IPS-18a (cell line): ENCODE data around the gene AKAP14.

Experiments
- H3K27ac ChIP-seq: one replicate; pipeline ENCODE4 v1.5.1; 2013; ENCODE audit warnings: low read length
- H3K27me3 ChIP-seq: one replicate; pipeline ENCODE4 v1.6.1; 2013; ENCODE audit warnings: mild to moderate bottlenecking, low read length; ENCODE audit not compliant: control insufficient read depth, insufficient read depth
- H3K36me3 ChIP-seq: one replicate; pipeline ENCODE4 v1.6.1; 2013; ENCODE audit warnings: low read depth, low read length; ENCODE audit not compliant: control insufficient read depth
- H3K4me1 ChIP-seq: one replicate; pipeline ENCODE4 v1.6.1; 2013; ENCODE audit warnings: low read depth, low read length; ENCODE audit not compliant: control insufficient read depth
- H3K4me3 ChIP-seq: one replicate; pipeline ENCODE4 v1.5.1; 2013; ENCODE audit warnings: low read length
- H3K9ac ChIP-seq: one replicate; pipeline ENCODE4 v1.6.1; 2013; ENCODE audit warnings: mild to moderate bottlenecking, low read length, moderate library complexity
- H3K9me3 ChIP-seq: one replicate; pipeline ENCODE4 v1.6.1; 2013; ENCODE audit warnings: low read depth, low read length; ENCODE audit not compliant: control insufficient read depth

The AKAP14 gene

GRCh38 chrX:119895843-119896326 is at the start of gene AKAP14:
AKAP14 (plus strand) TSS chrX:119895893; CDS start chrX:119903224, 7,331 bp downstream.
- Histone ChIP-seq H3K4me3 (no peak within 1 kb of the TSS), H3K9ac (no peak within 1 kb of the TSS), H3K9me3 (peaks cover 6% of the 10 kb centered on the region), H3K36me3 (no peaks in the 10 kb centered on the region), H3K27me3 (no peaks in the 10 kb centered on the region), H3K4me1 (no peaks in the 10 kb centered on the region), H3K27ac (no peak within 1 kb of the TSS)

DNA sequence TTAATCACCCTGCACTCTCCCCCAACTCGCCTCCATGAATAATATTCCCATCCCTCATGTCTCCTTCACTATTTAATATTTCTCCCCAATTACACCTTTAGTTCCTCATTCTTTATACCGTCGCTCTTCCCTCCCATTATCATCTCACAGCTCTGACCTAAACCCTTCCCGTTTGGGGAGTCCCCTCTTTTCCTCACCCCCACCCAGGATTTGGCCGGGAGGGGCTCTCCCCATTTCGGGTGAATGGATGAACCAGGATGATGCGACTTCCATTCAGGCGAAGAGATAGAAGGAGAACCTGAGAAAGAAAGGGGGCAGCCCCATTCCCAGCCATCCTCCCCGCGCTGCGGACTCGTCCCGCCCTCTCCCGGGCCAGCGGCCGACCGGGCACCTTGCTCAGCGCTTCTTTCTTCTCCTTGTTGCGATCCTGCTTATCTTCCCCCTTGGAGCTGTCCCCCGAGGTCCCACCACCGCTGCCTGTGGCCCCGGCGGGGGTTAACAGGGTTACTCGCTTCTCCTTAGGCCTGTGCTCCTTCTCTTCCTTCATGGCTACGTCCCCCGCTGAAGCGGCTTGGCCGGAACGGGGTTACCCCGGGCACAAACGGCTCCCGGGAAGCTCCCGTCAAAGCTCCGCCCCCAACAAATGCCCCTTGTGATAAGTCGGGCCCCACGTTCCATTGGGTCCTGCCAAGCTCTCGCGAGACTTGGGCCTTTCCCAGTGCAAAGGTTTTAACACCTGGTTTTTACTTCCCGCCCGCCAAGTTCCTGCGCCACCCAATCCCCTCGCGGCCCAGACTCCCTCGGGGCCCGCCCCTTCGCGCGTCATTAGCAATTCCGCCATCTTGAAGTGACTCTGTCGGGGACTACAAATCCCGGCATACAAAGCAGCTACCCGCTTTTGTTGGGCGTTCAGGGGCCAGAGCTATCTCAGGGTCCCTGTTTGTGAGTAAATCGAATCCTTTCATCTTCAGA is 43.0 kb upstream of the AKAP14 start, which contains the start of gene UPF3B:
Gene UPF3B, minus strand, starts transcription at position 582 of the 972 bp plus-strand sequence. Its CDS starts 35 bp downstream, at position 547.
- Histone ChIP-seq H3K4me3 (peak within 1 kb of the TSS; percentile 82), H3K27me3 (no peaks in the 10 kb centered on the region), H3K36me3 (peaks cover 11% of the 10 kb centered on the region), H3K27ac (peak within 1 kb of the TSS; percentile 78), H3K4me1 (no peaks in the 10 kb centered on the region), H3K9me3 (peaks cover 5% of the 10 kb centered on the region), H3K9ac (peak within 1 kb of the TSS; percentile 89)

DNA sequence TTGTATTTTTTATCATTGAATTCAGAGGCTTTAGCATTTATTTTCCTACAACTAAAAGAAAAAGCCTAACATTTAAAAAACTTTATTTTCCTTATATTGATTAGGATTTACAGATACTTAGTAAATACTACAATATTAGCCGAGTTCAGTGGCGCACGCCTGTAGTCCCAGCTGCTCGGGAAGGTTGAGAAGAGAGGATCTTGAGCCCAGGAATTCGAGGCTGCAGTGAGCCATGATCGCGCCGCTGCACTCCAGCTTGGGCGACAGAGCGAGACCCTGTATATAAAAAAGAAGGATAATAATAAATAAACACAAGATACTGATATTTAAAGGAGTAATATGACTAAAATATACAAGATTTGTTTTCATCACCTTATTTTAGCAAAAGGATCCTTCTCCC is 42.2 kb upstream of the AKAP14 start:
- H3K36me3 ChIP-seq = peaks cover 8% of the 10 kb centered on the region
- peak overlapping the region; percentile 48 for H3K4me3 ChIP-seq
- H3K27me3 ChIP-seq = no peaks in the 10 kb centered on the region
- H3K27ac ChIP-seq = no peak overlapping the region
- no peaks in the 10 kb centered on the region for H3K4me1 ChIP-seq
- peaks cover 5% of the 10 kb centered on the region for H3K9me3 ChIP-seq
- peak overlapping the region; percentile 53 for H3K9ac ChIP-seq

DNA sequence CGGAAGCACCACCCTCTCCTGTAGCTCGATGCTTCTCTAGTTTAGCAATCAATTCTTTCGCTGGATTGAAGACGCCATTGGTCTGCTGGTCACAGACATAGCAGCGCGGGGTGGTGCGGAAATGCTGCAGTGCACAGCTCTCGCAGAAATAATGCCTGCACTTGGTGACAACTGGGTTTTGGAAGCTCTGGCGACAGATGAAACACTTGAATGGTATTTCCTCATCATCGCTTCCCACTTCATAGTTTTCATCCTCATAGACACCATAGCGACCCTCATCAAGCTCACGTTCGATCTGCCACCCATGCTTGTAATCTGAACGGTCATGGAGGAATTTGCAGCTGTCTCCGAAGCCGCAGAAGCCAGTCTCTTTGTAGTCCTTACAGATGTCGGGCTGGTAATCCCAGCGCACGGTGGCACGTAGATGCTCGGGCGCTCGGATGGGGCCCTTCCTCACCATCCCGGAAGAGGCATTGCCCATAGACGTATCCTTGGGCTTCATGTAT is 25.0 kb upstream of the AKAP14 start:
- H3K9ac ChIP-seq = peak overlapping the region; percentile 80
- peak overlapping the region; percentile 71 for H3K4me3 ChIP-seq
- no peaks in the 10 kb centered on the region for H3K36me3 ChIP-seq
- no peaks in the 10 kb centered on the region for H3K4me1 ChIP-seq
- H3K27ac ChIP-seq = no peak overlapping the region
- H3K9me3 ChIP-seq = no peaks in the 10 kb centered on the region
- H3K27me3 ChIP-seq = no peaks in the 10 kb centered on the region

- Histone ChIP-seq H3K36me3 (no peaks in the 10 kb centered on the region), H3K9me3 (no peaks in the 10 kb centered on the region), H3K27me3 (no peaks in the 10 kb centered on the region), H3K27ac (no peak overlapping the region), H3K4me3 (peak overlapping the region; percentile 71), H3K4me1 (no peaks in the 10 kb centered on the region), H3K9ac (peak overlapping the region; percentile 80)
These were observed 24.5 kb upstream of the AKAP14 start for GRCh38 chrX:119871245-119871598.

GRCh38 chrX:119871599-119872395 is 23.9 kb upstream of the AKAP14 start, which contains the start of the genes NDUFA1 and RNF113A:
NDUFA1 (plus strand) TSS chrX:119871832; CDS start chrX:119871912, 80 bp downstream.
RNF113A (minus strand) TSS chrX:119871733; CDS start chrX:119871613, 120 bp downstream.
- H3K9me3 ChIP-seq = no peaks in the 10 kb centered on the region
- H3K4me3 ChIP-seq = peak within 1 kb of the TSS; percentile 71
- H3K27me3 ChIP-seq = no peaks in the 10 kb centered on the region
- no peaks in the 10 kb centered on the region for H3K36me3 ChIP-seq
- no peaks in the 10 kb centered on the region for H3K4me1 ChIP-seq
- peak within 1 kb of the TSS; percentile 61 for H3K27ac ChIP-seq
- peak within 1 kb of the TSS; percentile 80 for H3K9ac ChIP-seq

DNA sequence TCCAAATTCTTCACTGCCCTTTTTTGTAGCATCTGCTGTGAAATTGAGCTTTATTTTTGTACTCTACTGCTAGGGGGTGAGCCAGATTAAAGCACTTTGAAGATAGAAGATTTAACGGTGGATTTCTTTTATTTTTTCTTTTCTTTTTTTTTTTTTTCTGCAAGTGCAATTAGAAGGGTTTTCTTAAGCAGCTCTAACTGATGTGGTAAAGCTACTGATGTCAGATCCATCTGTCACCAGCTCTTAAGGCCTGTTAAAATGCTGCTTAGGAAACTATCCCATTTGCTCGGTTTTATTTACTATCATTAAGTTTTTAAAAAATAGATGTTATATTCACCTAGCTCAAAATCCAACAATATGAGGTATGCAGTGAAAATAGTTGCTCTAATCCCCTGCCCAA is 17.0 kb upstream of the AKAP14 start:
- no peaks in the 10 kb centered on the region for H3K36me3 ChIP-seq
- H3K27ac ChIP-seq = no peak overlapping the region
- no peak overlapping the region for H3K9ac ChIP-seq
- H3K9me3 ChIP-seq = peaks cover 8% of the 10 kb centered on the region
- H3K27me3 ChIP-seq = no peaks in the 10 kb centered on the region
- no peak overlapping the region for H3K4me3 ChIP-seq
- H3K4me1 ChIP-seq = no peaks in the 10 kb centered on the region

GRCh38 chrX:119880076-119880475 is 15.6 kb upstream of the AKAP14 start:
- no peaks in the 10 kb centered on the region for H3K27me3 ChIP-seq
- no peak overlapping the region for H3K4me3 ChIP-seq
- no peak overlapping the region for H3K9ac ChIP-seq
- H3K4me1 ChIP-seq = no peaks in the 10 kb centered on the region
- H3K36me3 ChIP-seq = no peaks in the 10 kb centered on the region
- H3K27ac ChIP-seq = no peak overlapping the region
- H3K9me3 ChIP-seq = peaks cover 8% of the 10 kb centered on the region

DNA sequence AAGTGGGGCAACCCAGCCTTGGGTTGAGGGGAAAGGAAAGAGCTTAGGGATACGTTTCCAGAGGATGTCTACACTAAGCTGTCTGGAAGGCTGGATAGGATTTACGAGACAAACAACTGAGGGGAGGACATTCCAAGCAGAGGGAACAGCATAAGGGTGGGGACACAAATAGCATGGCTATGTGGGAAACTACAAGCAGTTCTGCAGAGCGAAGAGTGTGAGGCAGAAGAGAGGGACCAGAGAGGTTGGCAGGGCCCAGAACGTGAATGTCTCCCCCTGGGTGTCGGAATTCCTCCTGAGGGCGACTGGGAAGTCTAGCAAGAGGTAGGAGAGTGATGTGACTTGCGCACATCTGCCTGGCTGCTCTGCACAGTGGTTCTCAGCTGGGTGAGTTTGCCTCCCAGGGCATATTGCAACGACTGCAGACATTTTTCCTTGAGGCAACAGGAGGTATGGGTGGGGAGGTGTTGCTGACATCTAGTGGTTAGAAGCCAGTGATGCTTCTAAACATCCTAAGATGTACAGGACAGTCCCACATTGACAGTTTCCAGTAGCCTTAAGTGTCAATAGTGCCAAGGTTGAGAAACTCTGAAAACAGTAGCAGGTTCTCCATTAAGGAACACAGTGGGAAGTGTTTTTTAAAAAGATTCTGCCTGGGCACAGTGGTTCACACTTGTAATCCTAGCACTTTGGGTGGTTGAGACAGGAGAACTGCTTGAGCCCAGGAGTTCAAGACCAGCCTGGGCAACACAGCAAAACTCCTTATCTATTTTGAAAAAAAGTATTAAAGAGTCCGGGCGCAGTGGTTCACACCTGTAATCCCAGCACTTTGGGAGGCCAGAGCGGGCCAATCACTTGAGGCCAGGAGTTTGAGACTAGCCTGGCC is 14.9 kb upstream of the AKAP14 start:
- Histone ChIP-seq H3K27me3 (no peaks in the 10 kb centered on the region), H3K27ac (no peak overlapping the region), H3K4me3 (no peak overlapping the region), H3K36me3 (no peaks in the 10 kb centered on the region), H3K9me3 (peaks cover 8% of the 10 kb centered on the region), H3K9ac (no peak overlapping the region), H3K4me1 (no peaks in the 10 kb centered on the region)

- Histone ChIP-seq H3K9ac (no peak overlapping the region), H3K36me3 (no peaks in the 10 kb centered on the region), H3K4me1 (no peaks in the 10 kb centered on the region), H3K4me3 (no peak overlapping the region), H3K27me3 (no peaks in the 10 kb centered on the region), H3K27ac (no peak overlapping the region), H3K9me3 (peaks cover 4% of the 10 kb centered on the region)
These were observed 9.9 kb upstream of the AKAP14 start for GRCh38 chrX:119885554-119886428.
